ENCODE results near the gene CNN2.

- TF ChIP-seq EZH2phosphoT487 (IDR thresholded peaks at IDR 0.05; ENCODE audit: borderline replicate concordance, low read length) (no peak), EZH2 (IDR thresholded peaks at IDR 0.05; ENCODE audit: low read length, unreplicated experiment) (no peak)
- TF ChIP-seq, protein P1, sequence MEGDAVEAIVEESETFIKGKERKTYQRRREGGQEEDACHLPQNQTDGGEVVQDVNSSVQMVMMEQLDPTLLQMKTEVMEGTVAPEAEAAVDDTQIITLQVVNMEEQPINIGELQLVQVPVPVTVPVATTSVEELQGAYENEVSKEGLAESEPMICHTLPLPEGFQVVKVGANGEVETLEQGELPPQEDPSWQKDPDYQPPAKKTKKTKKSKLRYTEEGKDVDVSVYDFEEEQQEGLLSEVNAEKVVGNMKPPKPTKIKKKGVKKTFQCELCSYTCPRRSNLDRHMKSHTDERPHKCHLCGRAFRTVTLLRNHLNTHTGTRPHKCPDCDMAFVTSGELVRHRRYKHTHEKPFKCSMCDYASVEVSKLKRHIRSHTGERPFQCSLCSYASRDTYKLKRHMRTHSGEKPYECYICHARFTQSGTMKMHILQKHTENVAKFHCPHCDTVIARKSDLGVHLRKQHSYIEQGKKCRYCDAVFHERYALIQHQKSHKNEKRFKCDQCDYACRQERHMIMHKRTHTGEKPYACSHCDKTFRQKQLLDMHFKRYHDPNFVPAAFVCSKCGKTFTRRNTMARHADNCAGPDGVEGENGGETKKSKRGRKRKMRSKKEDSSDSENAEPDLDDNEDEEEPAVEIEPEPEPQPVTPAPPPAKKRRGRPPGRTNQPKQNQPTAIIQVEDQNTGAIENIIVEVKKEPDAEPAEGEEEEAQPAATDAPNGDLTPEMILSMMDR (conservative IDR thresholded peaks at IDR 0.05; ENCODE audit: low read depth, low read length) = no peak
Observed at GRCh38 chr19:1063909-1064660, 37.7 kb downstream of the CNN2 start.
